ENCODE data around the gene SDR42E1. TPM values are rescaled to one million over a fixed set of nuclear protein-coding genes. Genes with fewer than 3 reads are reported as not detected.
"Not testable (repeated sequence)": the region's sequence is repeated elsewhere in the genome, so short reads cannot be mapped to it uniquely, and the experiment has no call there.

SDR42E1 gene
- total RNA-seq, 1 experiment from 2014 or later = 0.64 TPM

DNA sequence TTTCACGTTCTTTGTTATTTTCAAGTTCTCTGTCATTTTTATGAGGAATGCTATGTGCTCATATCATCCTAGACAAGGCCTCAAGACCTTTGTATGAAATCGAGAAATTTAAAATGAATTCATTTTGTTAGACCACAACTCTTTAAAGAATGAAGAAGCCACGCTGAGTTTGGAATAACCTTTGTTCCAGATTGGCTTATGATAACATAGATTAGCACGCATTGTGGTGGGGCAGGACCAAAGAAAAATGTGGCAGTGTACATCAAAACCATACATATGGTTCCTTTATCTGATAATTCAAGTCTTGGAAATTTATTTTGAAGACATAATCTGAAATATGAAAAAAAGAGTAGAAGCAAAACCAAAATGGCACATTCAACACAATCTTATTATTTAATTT, 26.0 kb upstream of the SDR42E1 start:
- DNase-seq (ENCODE audit: low read depth) = no peak

DNA sequence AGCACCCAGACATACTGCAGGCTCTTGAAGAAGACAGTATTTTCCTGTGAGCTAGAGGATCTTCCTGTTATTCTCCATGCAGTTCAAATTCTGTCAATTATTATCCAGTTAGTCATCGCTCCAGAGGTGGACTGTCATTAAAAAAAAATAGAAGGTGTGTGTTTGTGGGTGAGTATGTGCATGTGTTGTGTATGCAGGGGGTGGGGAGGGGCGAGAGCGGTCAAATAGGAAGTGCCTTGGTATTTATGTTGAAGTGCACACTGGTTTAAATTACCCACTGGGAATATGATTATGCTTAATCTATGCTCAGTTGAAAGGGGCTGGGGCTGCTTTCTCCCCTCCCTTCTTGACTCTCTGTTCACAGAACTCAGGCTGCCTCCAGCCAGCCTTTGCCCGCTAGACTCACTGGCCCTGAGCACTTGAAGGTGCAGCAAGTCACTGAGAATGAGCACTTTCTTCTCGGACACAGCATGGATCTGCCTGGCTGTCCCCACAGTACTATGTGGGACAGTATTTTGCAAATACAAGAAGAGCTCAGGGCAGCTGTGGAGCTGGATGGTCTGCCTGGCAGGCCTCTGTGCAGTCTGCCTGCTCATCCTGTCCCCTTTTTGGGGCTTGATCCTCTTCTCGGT, 23.8 kb upstream of the SDR42E1 start, which contains the start of gene HSD17B2:
Gene HSD17B2, plus strand, starts transcription at position 273 of the 632 bp plus-strand sequence. Its CDS starts 172 bp downstream, at position 445.
- peak; percentile 80 for DNase-seq (ENCODE audit: low read depth)

DNA sequence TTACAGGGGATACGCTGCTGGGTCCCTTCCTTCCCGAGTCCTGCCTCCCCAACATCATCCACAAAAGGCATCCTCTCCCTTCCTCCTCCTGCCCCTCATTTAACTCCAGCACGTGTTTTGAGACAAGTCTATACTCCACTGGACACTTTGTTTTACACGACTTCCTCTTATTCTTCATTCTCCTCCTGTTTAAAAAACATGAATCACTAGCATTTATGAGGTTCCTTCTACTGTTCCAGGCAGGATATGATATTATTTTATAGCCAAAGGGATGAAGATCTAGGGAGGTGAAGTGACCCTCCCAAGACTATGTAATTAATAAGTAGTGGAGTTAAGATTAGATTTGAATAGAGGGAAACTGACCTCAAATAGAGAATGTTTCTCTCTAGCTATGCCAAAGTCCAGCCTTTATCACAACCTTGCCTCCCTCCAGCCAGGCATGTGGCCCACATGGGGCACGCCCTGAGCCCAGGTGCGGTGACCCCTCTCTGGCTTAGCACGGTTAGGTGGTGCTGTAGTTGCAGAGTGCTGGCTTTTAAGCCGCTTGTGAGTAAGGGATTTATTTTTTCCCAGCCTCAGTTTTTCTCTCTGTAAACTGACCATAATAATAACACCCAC, 22.5 kb upstream of the SDR42E1 start:
- no peak for DNase-seq (ENCODE audit: low read depth)

DNA sequence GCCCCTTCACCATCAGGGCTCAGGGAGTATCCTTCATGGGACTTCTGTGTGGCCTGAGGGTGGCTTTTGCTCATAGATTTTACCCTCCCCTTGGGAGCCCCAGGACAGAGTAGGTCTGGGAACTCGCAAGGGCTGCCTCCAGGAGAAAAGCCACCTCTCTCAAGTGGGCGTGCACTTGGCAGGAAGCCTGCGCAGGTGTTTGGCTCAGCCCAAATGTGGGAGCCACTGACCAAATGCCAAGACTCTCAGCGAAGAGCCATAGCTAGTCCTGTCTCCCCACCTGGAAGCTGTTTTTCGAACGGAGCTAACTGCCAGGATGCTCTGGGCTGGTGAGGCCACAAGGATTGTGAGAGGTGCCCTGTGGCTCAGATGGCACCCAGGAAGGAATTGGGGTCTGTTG, 21.7 kb upstream of the SDR42E1 start:
- no peak for DNase-seq (ENCODE audit: low read depth)

DNA sequence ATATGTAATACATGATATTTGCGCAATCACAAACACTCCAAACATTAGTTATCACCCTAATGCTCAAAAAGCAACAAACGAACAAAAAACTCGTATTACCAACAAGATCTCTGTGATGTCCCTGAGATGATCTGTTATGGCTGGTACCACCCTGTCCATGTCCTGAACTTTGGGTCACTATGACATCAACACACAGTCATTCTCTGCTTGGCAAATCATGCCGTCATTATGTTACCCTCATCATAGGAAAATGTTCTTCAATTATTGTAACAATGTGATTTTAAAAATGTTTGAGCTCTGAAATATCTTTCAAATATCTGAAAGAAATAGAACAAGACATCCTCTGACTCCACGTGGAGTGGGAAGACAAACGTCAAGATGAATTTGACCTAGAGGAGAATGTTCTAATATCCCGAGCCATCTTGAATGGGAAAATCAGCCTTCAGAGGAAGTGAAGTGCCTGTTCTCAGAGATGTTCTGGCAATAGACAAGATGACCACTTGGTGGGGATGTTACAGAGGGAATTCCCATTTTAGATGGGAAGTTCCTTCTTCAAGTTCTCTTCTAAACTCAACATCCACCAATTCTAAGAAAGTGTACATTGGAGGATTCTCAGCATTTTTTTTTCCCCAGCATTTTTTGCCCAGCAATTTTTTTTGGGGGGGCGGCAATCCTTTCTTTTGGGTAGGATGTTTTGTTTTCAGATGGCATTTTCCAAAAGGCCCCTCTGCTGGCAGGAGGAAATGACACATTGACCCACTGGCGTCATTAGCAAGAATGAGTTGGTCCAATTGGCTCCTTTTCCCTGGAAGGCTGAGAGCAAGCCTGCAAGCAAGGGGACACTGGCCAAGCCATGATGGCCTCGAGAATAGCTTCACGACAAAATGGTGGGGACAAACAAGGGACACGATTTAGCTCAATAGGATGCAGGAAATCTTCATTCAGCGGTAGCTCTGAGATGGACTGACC, 20.1 kb upstream of the SDR42E1 start:
- peak; percentile 82 for DNase-seq (ENCODE audit: low read depth)

DNA sequence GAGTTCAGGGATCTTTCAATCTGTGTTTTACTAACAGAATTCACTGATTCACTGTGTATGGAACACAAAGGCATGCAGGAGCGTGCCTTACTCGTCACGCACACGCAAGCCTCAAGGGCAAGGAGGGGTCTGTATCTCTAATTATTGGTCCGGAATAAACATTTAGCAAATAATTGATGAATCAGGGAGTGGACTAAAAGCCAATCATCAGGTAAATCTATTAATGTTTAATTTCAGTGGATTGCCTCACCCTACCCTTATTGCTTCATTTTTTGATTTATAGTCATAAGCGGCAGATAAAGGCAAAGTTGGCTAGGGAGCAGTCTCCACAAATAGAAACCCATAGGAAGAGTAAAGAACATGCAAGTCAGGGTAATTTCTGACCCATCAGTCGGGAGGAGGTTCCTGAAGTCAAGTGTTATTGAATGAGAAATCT, 16.4 kb upstream of the SDR42E1 start:
- DNase-seq (ENCODE audit: low read depth) = no peak

DNA sequence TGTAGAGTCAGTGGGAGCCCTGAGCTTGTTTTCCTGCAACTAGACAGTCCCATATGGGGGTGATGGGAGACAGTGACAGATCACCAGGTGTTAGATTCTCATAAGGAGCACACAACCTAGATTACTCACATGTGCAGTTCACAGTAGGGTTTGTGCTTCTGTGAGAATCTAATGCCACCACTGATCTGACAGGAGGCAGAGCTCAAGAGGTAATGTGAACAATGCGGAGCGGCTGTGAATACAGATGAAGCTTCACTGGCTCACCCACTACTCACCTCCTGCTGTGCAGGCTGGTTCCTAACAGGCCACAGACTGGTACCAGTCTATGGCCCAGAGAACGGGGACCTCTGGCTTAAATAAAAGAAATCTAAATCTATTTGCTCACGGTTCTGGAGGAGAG, 13.6 kb upstream of the SDR42E1 start:
- DNase-seq (ENCODE audit: low read depth) = no peak

DNA sequence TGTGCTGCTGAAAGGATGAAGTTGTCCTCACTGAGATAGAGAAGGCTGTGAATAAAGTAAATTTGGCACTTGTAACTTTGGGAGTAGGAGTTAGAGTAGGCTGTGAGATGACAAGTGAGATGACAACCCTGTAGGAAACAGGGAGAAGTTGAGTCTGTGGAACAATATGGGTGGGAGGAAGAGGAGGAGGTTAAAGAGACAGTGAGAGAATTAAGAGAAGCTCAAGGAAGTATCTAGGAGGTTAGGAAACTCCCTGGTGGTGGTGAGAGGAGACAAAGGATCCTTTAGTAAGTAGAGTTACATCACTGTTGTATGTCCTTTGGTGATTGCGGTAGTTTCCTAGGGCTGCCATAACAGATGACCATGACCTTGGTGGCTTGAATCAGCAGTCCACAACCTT, 13.0 kb upstream of the SDR42E1 start:
- no peak for DNase-seq (ENCODE audit: low read depth)

DNA sequence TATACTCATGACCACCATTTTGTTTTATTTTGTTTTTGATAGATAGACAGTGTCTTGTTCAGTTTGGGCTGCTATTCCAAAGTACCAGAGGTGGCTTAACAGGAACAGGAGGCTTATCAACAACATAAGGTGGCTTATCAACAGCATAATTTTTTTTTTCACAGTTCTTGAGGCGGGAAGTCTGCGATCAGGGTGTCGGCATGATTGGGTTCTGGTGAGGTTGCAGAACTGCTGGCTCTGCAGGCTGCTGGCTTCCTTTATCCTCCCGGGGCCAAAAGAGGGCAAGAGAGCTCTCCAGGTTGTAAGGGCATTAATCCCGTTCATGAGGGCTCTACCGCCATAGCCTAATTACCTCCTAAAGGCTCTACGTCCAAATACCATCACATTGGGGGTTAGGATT, 11.9 kb upstream of the SDR42E1 start:
- DNase-seq (ENCODE audit: low read depth) = no peak

DNA sequence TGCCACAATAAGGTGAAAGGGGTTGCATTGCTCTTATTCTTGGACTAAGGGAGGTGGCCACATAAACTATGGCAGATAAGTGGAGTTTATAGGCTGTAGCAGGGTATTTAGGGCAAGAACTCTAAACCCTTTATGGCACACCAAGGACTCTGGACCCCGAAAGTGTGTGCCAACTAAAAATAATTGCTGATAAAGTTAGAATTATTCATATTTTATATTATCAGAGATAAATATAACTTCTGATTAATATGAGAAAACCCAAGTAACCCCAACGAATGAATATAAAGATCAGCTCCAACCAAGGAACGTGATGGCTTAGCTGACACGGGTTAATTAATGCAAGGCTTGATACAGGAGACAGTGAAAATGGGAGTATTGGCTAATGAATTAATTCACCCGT, 8.8 kb upstream of the SDR42E1 start:
- no peak for DNase-seq (ENCODE audit: low read depth)

DNA sequence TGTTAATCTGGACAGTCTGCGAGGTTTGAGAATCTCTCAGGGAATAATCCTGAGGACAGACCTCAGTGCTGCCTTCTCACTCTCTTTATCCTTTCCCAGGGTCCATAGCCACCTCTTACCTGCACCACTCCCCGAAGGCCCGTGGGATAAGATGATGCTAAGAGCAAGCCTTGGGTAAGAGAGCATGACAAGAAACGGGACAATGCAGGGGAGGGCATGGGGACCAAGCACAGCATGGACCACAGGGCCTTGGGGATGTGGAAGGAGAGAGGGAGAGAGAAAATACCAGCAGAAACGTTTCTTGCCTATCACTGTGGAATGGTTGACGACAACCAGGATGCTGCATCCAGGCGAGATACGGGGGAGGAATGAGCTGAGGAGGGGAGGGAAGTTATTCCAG, 8.3 kb upstream of the SDR42E1 start:
- no peak for DNase-seq (ENCODE audit: low read depth)

DNA sequence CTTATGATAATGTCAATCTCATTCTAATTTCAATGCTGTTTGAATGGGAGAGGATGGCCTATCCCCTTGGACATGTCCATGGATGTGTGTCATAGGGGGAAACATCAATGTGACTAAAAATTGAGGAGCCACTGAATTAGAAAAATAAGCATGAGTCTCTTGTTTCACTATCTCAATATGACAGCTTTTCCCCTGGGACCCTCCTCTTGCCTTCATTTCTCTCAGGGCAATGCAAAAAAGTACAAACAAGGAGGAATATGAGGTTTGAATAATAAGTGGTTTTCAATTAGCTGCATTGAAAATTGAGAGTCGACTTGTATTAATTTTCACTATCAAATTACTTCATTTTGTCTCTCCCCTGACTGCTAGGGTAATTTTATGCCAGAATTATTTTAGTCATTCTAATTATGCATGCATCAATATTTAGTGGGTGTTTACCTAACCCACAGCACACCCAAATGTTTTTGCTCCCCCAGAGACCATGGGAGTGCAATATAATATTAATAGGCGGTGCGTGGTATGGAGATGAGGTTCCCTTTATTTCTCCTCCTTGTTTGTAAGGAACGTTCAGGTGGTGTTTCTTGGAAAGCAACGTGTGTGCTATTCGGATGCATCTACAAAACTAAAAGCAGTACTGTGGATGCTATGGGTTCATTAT, 6.8 kb upstream of the SDR42E1 start:
- no peak for DNase-seq (ENCODE audit: low read depth)

DNA sequence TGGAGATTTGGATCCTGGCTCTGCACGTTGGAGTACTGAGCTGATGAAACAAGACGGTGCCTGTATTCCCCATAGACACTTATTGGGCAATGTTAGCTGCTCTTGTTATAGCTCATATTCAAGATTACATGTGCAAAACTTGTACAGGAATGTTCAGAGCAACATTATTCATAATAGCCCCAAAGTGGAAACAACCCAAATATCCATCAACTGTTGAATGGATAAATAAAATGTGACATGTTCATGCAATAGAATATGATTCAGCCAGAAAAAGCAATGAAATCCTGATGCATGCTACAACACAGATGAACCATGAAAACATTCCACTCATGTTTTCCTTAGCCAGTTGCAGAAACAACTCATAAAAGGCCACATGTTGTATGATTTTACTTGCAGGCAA, 5.7 kb upstream of the SDR42E1 start:
- DNase-seq (ENCODE audit: low read depth) = no peak

DNA sequence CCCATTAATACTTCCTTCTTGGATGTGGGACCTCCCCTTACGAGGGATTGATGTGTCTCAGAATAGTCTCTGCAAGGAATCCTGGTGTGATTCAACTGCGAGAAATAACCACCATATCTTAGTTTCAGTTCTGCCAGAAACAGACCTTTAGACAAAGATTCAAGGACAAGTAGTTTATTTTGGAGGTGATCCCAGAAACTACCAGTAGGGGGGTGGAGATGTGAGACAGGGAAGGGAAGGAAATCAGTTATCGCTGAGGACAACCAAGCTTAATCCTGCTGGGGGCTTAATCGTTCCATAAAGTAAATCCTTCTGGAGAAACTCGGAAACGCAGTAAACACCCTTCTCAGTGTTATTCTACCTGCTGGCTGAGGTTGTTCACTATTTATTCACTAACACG, 5.0 kb upstream of the SDR42E1 start:
- peak; percentile 70 for DNase-seq (ENCODE audit: low read depth)

DNA sequence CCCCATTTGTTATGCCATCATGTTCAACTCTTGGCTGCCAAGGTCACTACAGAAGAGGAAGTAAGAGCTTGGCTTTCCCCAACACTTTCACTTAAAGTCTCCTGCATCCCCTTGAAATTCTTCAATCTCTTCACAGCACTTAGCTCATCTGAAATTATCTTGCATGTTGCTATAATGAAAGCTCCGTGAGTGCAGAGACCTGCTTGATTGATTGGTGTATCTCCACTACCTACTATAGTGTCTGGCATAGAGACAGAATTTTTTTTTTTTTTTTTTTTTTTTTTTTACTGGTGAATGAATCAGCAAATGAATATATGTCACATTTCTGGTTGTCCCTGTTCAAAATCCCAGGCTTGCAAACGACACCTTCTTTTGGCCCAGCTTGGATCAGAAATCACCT, 1.9 kb upstream of the SDR42E1 start:
- DNase-seq (ENCODE audit: low read depth) = no peak

DNA sequence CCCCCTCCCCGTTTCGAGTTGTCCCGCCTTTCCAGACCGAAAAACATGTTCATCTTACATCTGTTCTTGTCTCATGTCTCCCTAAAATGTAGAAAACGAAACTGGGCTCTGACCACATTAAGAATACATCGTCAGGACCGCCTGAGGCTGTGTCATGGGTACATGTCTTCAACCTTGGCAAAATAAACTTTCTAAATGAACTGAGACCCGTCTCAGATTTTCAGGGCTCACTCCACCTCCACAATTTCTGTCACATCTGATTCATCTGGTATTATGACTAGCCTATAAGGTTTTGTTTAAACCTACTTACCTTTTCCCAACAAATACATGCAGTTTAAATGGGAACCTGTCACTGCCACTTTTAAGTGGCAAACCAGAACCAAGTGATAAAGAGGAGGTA, 621 bp downstream of the SDR42E1 start:
- DNase-seq (ENCODE audit: low read depth) = peak; percentile 64

DNA sequence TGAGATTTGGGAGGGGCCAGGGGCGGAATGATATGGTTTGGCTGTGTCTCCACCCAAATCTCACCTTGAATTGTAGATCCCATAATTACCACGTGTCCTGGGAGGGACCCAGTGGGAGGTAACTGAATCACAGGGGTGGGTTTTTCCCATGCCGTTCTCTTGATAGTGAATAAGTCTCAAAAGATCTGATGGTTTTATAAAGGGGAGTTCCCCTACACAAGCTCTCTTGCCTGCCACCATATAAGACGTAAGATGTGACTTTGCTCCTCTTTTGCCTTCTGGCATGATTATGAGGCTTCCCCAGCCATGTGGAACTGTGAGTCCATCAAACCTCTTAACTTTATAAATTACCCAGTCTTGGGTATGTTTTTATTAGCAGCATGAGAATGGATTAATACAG, 1.5 kb downstream of the SDR42E1 start:
- not testable (repeated sequence) for DNase-seq (ENCODE audit: low read depth)

DNA sequence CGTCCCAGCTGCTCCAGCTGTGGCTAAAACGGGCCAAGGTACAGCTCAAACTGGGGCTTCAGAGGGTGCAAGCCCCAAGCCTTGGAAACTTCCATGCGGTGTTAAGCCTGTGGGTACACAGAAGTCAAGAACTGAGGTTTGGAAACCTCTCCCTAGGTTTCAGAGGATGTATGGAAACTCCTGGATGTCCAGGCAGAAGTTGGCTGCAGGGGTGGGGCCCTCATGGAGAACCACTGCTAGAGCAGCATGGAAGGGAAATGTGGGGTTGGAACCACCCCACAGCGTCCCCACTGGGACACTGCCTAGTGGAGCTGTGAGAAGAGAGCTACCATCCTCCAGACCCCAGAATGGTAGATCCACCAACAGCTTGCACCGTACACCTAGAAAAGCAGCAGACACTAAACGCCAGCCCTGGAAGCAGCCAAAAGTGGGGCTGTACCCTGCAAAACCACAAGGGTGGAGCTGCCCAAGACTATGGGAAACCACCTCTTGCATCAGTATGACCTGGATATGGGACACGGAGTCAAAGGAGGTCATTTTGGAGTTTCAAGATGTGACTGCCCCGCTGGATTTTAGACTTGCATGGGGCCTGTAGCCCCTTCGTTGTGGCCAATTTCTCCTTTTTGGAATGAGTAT, 2.2 kb downstream of the SDR42E1 start:
- DNase-seq (ENCODE audit: low read depth) = no peak

DNA sequence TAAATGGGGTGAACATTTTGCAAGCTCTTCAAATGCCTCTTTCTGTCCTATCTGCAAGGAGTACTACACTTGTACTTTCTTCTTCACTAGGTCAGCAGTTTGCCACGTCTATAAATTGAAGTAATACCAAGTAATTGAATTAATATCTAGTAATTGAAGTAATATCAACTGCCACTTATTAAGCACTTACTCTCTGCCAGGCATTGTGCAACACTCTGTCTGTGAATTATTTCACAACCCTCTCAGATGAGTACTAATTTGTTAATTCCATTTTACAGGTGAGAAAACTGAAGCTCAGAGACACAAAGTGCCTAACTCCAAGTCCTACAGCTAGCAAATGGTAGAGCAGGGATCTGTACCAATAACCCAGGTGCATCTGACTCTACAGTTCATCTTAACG, 4.1 kb downstream of the SDR42E1 start:
- DNase-seq (ENCODE audit: low read depth) = no peak

DNA sequence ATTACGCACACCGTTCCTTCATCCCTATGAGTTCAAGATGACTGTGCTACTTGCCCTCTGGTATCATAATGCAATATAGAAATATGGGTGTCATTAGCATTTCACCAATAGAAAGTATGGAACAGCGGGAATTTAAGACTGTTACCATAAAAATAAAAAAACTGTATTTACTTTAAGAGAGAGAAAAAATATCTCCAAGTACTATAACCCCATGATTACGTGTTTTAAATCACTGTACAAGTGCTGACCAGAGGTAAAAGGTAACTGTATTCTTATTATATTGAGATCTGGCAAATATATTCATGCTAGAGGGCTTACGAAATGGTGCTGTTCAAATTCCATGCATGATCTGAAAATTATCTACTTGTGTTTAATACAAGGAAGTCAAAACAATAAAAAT, 5.2 kb downstream of the SDR42E1 start:
- DNase-seq (ENCODE audit: low read depth) = no peak

DNA sequence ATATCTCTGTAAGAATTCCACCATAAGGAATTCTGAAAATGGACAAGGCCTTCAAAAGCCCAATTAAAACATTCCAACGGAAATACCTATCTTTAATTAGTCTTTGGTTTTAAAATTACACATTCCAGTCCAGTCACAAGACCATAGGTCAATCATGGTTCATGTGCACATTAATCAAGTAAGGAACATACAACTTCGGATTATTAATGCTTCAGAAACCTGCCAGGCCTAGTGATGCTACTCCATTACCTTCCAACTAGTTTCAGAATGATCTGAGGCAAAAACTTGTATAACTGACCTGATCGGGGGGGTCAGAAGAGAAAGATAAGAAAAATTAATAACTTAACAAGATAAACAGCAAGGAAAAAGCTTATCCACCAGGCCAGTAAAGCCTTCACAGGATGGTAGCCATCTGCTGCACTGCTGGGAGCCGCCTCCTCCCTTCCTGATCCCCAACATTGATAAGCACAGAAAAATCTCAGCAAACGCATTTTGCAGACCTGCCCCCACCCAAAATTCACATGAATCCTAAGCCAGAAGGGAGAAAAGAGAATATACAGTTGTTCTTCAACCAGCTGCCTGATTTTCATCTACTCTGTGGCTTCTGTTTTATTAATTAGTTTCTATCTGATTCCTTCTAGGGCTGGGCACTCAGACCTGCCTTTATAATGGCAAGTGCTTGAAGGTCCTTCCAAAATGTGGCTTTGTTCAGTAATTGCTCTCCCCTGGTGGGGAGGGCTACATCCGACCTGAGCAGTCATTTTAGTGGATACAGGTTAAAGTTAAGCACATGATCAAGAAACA, 6.0 kb downstream of the SDR42E1 start:
- peak; percentile 79 for DNase-seq (ENCODE audit: low read depth)
